HG03095 (cell line): ENCODE data around the gene FOXL1.

Experiments used
- ATAC-seq: cut with Tn5 transposase; IDR thresholded peaks from one replicate; pipeline ENCODE4 v1.9.1; 2021; ENCODE audit warnings: moderate library complexity; ENCODE audit not compliant: unreplicated experiment

Gene FOXL1

GRCh38 chr16:86549076-86549892, 29.1 kb upstream of the FOXL1 start:
- ATAC-seq, result no peak

GRCh38 chr16:86549893-86550190, 28.5 kb upstream of the FOXL1 start:
- no peak for ATAC-seq

GRCh38 chr16:86550281-86550680, 28.1 kb upstream of the FOXL1 start:
- no peak for ATAC-seq

- ATAC-seq, result no peak
Measured at GRCh38 chr16:86553356-86553755, 25.0 kb upstream of the FOXL1 start.

GRCh38 chr16:86554599-86554916, 23.8 kb upstream of the FOXL1 start:
- ATAC-seq, result no peak

GRCh38 chr16:86554917-86555703, 23.2 kb upstream of the FOXL1 start, which contains the start of gene MTHFSD:
TSS of gene MTHFSD (minus strand) at chr16:86555235. CDS start at chr16:86555184, 51 bp downstream.
- ATAC-seq, result peak; percentile 70

- ATAC-seq, result no peak
Measured at GRCh38 chr16:86555704-86556075, 22.7 kb upstream of the FOXL1 start.

- ATAC-seq, result no peak
Measured at GRCh38 chr16:86556576-86556975, 21.8 kb upstream of the FOXL1 start.

- no peak for ATAC-seq
Measured at GRCh38 chr16:86557587-86557986, 20.8 kb upstream of the FOXL1 start.

GRCh38 chr16:86558355-86559193, 19.8 kb upstream of the FOXL1 start:
- no peak for ATAC-seq

GRCh38 chr16:86559802-86560305, 18.5 kb upstream of the FOXL1 start:
- no peak for ATAC-seq

GRCh38 chr16:86562356-86562755, 16.0 kb upstream of the FOXL1 start:
- no peak for ATAC-seq

GRCh38 chr16:86563469-86564345, 14.6 kb upstream of the FOXL1 start:
- peak; percentile 70 for ATAC-seq

- no peak for ATAC-seq
Measured at GRCh38 chr16:86565181-86565631, 13.1 kb upstream of the FOXL1 start.

- no peak for ATAC-seq
Measured at GRCh38 chr16:86565644-86566511, 12.5 kb upstream of the FOXL1 start.

GRCh38 chr16:86566601-86566965, 11.8 kb upstream of the FOXL1 start, which contains the start of gene FOXC2:
TSS of gene FOXC2 (plus strand) at chr16:86566829. CDS start at chr16:86567336, 507 bp downstream.
- no peak for ATAC-seq

GRCh38 chr16:86566966-86567700, 11.2 kb upstream of the FOXL1 start:
- no peak for ATAC-seq

GRCh38 chr16:86567701-86568581, 10.4 kb upstream of the FOXL1 start:
- ATAC-seq, result no peak
